NB4 (cell line): ENCODE measurements around the gene UBA7.

Experiments used
- DNase-seq: peaks from one replicate; pipeline ENCODE4 v3.0.0; 2010; ENCODE audit warnings: low read depth
- H3K4me3 ChIP-seq: one replicate; pipeline ENCODE4 v1.5.1; 2011; ENCODE audit warnings: mild to moderate bottlenecking, low read depth, low read length, moderate library complexity
- CTCF ChIP-seq: IDR thresholded peaks from one replicate; pipeline ENCODE4 v1.5.1; 2012; ENCODE audit warnings: low read depth, low read length
- MAX ChIP-seq: IDR thresholded peaks from 2 replicates; pipeline ENCODE4 v1.6.1; 2011; ENCODE audit warnings: low read depth, low read length
- MYC ChIP-seq: IDR thresholded peaks from 2 replicates; pipeline ENCODE4 v1.6.1; 2011; ENCODE audit warnings: low read depth, low read length
- POLR2A ChIP-seq: IDR thresholded peaks from 2 replicates; pipeline ENCODE4 v1.6.1; 2011; ENCODE audit warnings: mild to moderate bottlenecking; ENCODE audit not compliant: insufficient read length; ENCODE audit errors: extremely low read depth

The UBA7 gene

GRCh38 chr3:49771340-49771938 is 42.3 kb downstream of the UBA7 start:
- no peak for TF ChIP-seq MYC
- no peak for TF ChIP-seq CTCF
- no peak for TF ChIP-seq POLR2A
- no peak for TF ChIP-seq MAX
- DNase-seq, result no peak
- no peak overlapping the region for H3K4me3 ChIP-seq

GRCh38 chr3:49769926-49770325 is 43.8 kb downstream of the UBA7 start:
- H3K4me3 ChIP-seq, result no peak overlapping the region
- TF ChIP-seq MAX (no peak), CTCF (no peak), MYC (no peak), POLR2A (no peak)
- DNase-seq, result no peak

- no peak for DNase-seq
- TF ChIP-seq MAX (no peak), POLR2A (no peak), CTCF (no peak), MYC (no peak)
- H3K4me3 ChIP-seq, result no peak overlapping the region
These were observed 44.4 kb downstream of the UBA7 start for GRCh38 chr3:49769286-49769915.

- TF ChIP-seq MAX (no peak), POLR2A (no peak), CTCF (no peak), MYC (no peak)
- DNase-seq, result no peak
- H3K4me3 ChIP-seq, result no peak overlapping the region
These were observed 49.8 kb downstream of the UBA7 start for GRCh38 chr3:49763981-49764380.

GRCh38 chr3:49761661-49762060 is 52.1 kb downstream of the UBA7 start:
- TF ChIP-seq MAX (no peak), CTCF (no peak), MYC (no peak), POLR2A (no peak)
- H3K4me3 ChIP-seq, result no peak overlapping the region
- peak; percentile 60 for DNase-seq
